GM12872 (cell line): Measurements from ENCODE around the gene SEC23B.

Experiments used
- TF ChIP-seq, protein P1 (sequence below): IDR thresholded peaks from 3 replicates; pipeline ENCODE4 v1.5.1; 2011; ENCODE audit warnings: low read depth, mild to moderate bottlenecking, low read length, moderate library complexity; ENCODE audit not compliant: insufficient read depth

SEC23B gene

DNA sequence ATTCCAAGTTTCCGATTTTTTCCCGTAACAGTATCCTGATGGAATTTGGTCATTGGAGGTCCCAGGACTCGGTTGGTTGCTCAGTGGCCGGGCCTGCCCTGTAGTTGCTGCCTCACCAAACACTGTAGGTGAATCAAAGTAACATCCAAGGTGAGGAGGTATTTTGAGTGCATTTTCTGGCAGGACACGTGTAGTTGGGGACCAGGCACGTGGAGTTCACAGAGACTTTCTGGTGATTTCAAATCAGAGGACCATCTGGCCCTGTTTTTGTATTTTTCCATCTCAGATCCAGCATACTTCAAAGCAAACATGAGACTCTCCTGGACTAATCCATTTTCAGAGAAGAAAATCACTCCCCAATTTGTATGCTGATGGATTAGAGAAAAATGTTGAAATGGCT is 70.2 kb downstream of the SEC23B start:
- TF ChIP-seq, protein P1, sequence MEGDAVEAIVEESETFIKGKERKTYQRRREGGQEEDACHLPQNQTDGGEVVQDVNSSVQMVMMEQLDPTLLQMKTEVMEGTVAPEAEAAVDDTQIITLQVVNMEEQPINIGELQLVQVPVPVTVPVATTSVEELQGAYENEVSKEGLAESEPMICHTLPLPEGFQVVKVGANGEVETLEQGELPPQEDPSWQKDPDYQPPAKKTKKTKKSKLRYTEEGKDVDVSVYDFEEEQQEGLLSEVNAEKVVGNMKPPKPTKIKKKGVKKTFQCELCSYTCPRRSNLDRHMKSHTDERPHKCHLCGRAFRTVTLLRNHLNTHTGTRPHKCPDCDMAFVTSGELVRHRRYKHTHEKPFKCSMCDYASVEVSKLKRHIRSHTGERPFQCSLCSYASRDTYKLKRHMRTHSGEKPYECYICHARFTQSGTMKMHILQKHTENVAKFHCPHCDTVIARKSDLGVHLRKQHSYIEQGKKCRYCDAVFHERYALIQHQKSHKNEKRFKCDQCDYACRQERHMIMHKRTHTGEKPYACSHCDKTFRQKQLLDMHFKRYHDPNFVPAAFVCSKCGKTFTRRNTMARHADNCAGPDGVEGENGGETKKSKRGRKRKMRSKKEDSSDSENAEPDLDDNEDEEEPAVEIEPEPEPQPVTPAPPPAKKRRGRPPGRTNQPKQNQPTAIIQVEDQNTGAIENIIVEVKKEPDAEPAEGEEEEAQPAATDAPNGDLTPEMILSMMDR: no peak

DNA sequence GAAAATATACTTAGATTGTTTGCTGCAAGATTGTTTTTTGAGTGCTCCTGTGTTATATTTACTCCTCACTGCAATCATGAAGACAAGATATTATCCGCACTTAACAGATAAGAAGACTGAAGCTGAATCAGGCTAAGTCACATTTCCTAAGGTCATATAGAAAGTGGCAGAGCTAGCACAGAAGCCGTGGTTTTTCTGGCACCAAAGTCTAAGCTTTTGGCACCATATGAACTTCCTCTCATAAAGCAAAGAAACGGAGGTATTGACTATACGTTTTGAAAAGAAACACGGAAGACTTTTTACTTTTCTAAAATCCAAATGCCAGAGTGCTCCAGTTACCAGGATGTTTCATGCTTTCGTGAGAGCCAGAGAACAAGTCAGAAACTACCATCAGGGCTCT is 70.8 kb downstream of the SEC23B start:
- TF ChIP-seq, protein P1: no peak

DNA sequence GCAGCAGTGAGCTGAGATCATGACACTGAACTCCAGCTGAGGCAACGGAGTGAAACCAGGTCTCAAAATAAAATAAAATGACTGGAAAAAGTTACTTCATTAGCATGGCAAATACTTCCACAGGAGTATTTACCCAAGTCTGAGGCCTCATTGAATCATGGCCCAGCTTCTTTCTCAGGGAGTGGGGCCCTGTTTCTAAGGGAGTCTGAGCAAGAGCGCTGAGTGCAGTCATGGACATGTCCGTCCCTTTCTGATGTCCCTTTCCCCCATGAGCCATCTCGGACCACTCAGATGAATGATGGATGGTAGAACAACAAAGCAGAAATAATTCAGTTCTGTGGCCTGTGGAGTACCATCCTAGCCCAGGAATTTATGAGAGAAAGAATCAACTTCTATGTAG is 72.3 kb downstream of the SEC23B start:
- TF ChIP-seq, protein P1: no peak

DNA sequence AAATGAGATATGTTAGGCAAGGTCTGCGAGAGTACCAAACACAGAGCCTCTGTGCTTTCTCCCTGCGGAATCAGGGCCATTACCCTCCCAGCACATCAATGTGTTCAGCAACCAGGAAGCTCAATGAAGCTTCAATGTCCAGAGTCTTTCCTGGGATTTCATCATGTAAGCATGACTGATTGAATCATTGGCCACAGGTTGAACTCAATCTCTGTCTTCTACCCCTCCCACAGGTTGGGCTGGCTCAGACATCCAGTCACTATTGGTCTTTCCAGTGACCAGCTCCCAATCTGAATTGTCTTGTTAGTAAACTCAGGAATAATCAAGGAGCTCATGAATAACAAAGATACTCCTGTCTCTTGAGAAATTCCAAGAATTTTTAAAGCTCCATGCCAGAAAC is 77.4 kb downstream of the SEC23B start:
- TF ChIP-seq, protein P1: no peak

DNA sequence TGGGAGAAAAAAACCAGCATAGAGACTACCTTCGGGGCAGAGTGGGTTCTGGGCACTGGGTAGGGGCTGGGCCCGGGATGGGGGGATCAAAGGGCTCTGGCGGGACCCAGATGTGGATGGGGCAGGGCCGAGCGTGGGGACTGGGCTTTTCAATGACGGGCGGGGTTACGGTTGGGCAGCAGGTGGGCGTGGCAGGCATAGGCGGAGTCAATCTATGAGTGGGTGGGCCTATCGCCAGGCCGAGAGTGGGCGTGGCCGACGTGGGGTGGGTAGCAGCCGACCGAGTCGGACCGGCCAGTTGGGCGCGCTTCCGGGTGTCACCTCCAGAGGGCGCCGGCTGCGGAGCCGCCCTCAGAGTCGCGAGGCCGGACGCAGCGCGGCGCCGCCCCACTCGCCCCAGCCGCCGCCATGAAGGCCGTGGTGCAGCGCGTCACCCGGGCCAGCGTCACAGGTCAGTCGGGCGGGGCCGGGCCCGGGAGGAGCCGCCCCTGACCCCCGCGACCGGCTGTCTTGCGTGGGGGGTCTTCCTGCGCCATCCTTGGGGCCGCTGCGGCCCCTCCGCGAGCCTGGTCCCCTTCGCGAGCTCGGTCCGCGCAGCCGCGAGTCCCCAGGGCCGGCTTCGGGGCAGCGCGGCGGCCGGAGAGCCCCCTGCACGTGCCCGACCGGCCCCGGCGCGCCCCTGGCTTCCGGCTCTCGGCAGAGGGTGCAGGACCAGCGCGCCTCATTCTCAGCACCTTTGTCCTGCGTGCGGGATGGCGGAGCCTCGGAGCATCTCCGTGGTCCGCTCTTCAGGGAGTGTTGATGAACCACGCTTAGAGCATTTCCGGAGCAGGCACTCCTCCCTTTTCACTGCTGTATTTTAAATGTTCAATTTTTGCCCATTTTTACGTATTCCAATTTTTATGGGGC is 80.2 kb downstream of the SEC23B start, which contains the start of gene DTD1:
Gene DTD1 (plus strand): TSS at position 390 of the 909 bp plus-strand sequence. CDS start 19 bp downstream, at position 409.
- TF ChIP-seq, protein P1: peak; percentile 68

DNA sequence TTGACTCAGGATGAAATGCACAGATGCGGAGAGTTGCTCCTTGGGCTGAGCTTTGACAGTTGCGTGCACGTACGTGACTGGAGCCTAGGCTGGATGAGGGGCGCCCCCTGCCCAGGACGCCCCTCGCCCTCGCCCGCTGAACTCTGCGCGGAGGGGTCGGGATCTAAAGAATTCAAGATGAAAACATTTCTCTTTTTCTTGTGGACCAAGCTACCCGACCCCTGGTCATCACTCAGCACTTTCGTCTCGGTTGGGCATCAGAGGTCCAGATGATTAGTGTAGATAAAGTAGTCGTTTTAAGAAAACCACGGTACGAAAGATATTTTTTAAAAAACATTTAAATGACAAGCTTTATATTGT is 80.8 kb downstream of the SEC23B start:
- TF ChIP-seq, protein P1: no peak

DNA sequence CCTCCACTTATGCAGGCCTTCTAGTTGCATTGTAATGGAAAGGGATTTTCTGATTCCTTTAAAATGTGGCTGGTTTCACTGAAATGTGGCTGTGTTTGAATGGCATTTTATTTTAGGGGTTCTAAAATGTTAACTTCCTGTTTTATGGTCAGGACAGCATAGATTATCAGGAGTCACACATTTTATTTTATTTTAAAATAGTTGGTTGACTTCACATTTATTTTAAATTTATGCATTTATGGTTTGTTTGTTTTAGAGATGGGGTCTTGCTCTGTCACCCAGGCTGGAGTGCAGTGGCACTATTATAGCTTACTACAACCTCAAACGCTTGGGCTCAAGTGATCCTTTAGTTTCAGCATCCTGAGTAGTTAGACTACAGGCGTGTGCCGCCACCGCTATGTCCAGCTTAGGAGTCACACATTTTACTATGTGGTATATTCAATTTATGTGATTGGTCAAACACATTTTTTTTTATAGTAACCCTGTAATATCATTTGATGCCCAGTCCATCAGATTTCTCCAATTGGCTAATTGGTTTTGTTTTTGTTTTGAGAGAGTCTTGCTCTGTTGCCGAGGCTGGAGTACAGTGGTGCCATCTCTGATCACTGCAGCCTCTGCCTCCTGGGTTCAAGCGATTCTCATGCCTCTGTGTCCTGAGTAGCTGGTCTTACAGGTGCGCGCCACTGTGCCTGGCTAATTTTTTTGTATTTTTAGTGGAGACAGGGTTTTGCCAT is 82.4 kb downstream of the SEC23B start:
- TF ChIP-seq, protein P1: no peak
